ENCODE measurements around the gene KRTAP4-12. TPM values are rescaled to one million over a fixed set of nuclear protein-coding genes. Genes with fewer than 3 reads are reported as not detected.
"Not testable (repeated sequence)": the region's sequence is repeated elsewhere in the genome, so short reads cannot be mapped to it uniquely, and the experiment has no call there.

Gene KRTAP4-12
- total RNA-seq, 4 donors from 2014 or later = 6.1 to 54.5 (median 8.3) TPM; not detected in 1

DNA sequence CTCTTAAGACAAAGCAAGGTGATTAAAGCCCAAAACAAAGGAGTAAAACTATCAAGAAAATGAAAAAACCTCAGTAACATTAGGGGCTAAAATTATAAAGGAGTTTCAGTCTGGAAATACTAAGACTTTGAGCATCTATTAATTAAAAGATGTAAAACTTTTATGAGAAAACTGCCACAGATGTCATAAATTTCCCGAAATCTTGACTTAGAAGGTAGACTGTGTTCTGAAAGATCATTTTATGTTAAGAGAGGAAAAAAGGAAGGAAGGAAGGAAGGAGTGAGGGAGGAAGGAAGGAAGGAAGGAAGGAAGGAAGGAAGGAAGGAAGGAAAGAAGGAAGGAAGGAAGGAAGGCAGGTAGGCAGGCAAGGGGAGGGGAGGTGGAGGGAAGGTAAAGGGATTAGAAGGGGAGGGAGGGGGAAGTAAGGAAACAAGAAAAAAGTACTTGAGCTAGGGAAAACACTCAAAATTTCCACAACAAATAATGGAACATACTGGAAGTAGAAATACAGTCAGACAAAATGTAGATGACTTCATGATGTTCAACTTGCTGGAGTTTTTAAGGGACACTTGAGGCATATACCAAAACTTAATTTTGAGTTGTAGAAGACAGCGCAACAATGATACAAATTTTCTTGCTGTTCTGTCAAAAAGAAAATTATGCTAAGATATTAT lies 23.7 kb upstream of the KRTAP4-12 start:
- TF ChIP-seq POLR2AphosphoS5 (IDR thresholded peaks at IDR 0.05) (no peak), EP300 (IDR thresholded peaks at IDR 0.05) (no peak), POLR2A (IDR thresholded peaks at IDR 0.05) (no peak)
- TF ChIP-seq, protein P1, sequence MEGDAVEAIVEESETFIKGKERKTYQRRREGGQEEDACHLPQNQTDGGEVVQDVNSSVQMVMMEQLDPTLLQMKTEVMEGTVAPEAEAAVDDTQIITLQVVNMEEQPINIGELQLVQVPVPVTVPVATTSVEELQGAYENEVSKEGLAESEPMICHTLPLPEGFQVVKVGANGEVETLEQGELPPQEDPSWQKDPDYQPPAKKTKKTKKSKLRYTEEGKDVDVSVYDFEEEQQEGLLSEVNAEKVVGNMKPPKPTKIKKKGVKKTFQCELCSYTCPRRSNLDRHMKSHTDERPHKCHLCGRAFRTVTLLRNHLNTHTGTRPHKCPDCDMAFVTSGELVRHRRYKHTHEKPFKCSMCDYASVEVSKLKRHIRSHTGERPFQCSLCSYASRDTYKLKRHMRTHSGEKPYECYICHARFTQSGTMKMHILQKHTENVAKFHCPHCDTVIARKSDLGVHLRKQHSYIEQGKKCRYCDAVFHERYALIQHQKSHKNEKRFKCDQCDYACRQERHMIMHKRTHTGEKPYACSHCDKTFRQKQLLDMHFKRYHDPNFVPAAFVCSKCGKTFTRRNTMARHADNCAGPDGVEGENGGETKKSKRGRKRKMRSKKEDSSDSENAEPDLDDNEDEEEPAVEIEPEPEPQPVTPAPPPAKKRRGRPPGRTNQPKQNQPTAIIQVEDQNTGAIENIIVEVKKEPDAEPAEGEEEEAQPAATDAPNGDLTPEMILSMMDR (IDR thresholded peaks at IDR 0.05) = no peak
- Histone ChIP-seq H3K36me3 (no peaks in the 10 kb centered on the region), H3K9me3 (peaks cover 9% of the 10 kb centered on the region), H3K27ac (no peak overlapping the region), H3K27me3 (no peaks in the 10 kb centered on the region), H3K4me1 (no peaks in the 10 kb centered on the region), H3K4me3 (no peak overlapping the region)
- WGBS = 71% methylated on average over 2 of the region's 2 CpGs
- DNase-seq (ENCODE audit: low spot score in 2 of 2) = no peak

DNA sequence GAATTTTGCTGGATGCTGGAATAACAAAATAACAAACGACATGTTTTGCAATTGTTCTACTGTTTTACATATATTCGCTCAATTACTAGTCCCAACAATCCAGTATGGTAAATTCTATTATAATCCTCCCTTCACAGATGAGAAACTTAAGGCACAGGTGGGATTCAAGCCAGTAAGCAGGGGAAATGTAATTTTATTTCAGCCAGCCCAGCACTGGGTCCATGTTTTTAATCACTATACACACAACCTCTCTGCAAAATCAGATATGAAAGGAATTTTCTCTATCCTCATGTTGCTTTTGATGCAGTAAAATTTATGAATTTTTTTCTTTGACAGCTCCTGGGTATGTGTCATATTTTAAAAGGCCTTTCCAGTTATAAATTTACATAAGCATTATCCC lies 21.3 kb upstream of the KRTAP4-12 start:
- Histone ChIP-seq H3K4me1 (no peaks in the 10 kb centered on the region), H3K27ac (no peak overlapping the region), H3K27me3 (peaks cover under 1% of the 10 kb centered on the region), H3K9me3 (peaks cover 9% of the 10 kb centered on the region), H3K36me3 (no peaks in the 10 kb centered on the region), H3K4me3 (no peak overlapping the region)
- TF ChIP-seq EP300 (IDR thresholded peaks at IDR 0.05) (no peak), POLR2A (IDR thresholded peaks at IDR 0.05) (no peak), POLR2AphosphoS5 (IDR thresholded peaks at IDR 0.05) (no peak)
- TF ChIP-seq, protein P1 (IDR thresholded peaks at IDR 0.05) = no peak
- no peak for DNase-seq (ENCODE audit: low spot score in 2 of 2)
- WGBS = 84% methylated on average over 2 of the region's 2 CpGs

DNA sequence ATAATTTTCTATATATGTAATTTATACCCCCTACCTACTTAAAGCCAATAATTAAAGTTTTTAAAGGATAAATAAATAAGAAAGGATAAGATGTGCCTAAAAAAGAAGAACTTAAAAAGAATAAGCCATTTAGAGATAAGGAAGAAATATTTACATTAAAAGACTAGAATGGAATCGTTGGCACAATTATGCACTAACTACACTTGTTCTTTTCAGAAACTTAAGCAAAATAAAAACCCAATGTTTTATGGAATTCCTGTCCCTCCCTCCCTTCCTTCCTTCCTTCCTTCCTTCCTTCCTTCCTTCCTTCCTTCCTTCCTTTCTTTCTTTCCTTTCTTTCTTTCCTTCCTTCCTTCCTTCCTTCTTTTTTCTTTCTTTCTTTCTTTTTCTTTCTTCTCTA lies 20.9 kb upstream of the KRTAP4-12 start:
- no peak for DNase-seq (ENCODE audit: low spot score in 2 of 2)
- TF ChIP-seq, protein P1 (IDR thresholded peaks at IDR 0.05) = no peak
- TF ChIP-seq POLR2A (IDR thresholded peaks at IDR 0.05) (no peak), POLR2AphosphoS5 (IDR thresholded peaks at IDR 0.05) (no peak), EP300 (IDR thresholded peaks at IDR 0.05) (no peak)
- Histone ChIP-seq H3K4me1 (no peaks in the 10 kb centered on the region), H3K4me3 (no peak overlapping the region), H3K36me3 (no peaks in the 10 kb centered on the region), H3K9me3 (peaks cover 11% of the 10 kb centered on the region), H3K27ac (no peak overlapping the region), H3K27me3 (peaks cover 4% of the 10 kb centered on the region)
- WGBS = 91% methylated on average over 1 of the region's 1 CpG

DNA sequence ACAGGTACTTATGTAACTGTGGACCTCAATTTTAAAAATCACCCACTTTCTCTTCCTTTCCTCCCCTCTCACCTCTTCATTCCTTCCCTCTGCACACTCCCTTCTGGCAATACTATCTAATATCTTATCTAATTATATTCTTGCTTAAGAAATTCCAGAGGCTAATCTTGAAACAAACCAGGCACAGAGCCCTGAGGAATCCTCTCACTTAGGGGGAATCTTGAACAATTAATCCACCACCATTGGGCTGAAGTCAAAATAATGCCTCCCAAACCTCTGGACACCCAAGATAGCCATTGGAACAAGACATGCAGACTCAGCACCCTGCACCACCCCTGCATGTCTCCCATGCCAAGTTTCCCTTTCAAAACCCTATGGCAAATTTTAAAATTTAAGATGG lies 17.4 kb upstream of the KRTAP4-12 start:
- Histone ChIP-seq H3K27me3 (peaks cover 6% of the 10 kb centered on the region), H3K27ac (no peak overlapping the region), H3K9me3 (peaks cover 14% of the 10 kb centered on the region), H3K36me3 (no peaks in the 10 kb centered on the region), H3K4me1 (no peaks in the 10 kb centered on the region), H3K4me3 (no peak overlapping the region)
- DNase-seq (ENCODE audit: low spot score in 2 of 2) = no peak
- TF ChIP-seq POLR2A (IDR thresholded peaks at IDR 0.05) (no peak), POLR2AphosphoS5 (IDR thresholded peaks at IDR 0.05) (no peak), EP300 (IDR thresholded peaks at IDR 0.05) (no peak)
- TF ChIP-seq, protein P1 (IDR thresholded peaks at IDR 0.05) = no peak

DNA sequence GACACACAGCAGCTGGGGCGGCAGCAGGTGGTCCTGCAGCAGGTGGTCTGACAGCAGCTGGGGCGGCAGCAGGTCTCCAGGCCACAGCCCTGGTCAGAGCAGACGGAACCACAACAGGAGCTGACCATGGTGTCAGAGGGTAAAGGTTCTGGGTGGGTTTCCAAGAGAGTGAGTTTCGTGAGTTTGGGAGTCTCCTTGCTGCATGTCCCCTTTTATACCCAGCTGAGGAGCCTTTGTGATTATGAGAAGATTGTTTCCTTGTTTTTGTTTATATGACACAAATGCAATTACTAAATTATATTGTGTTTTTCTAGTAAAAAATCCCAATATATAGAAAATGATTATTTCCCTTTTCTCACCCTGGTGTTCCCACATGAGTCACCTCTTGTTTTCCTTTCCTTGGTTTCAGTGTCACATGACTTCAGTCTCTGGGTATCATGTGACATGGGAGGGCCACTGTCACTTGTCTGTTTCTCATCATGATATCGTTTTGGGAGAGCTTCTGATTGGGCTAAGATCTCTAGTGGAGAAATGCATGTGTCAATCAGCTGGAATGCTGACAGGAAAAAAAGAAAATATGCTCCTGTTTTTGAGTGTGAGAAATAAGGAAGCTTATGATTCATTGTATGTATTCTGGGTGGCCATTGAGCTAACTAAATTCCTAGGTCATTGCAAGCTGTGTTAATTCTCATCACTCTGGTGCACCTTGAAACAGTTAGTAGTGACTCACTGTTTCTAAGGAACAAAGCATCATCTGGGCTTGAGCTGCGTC lies 16.6 kb upstream of the KRTAP4-12 start, which contains the start of gene KRTAP4-6:
Gene KRTAP4-6 (minus strand): TSS at position 185 of the 772 bp plus-strand sequence. CDS start 57 bp downstream, at position 128.
- TF ChIP-seq, protein P1 (IDR thresholded peaks at IDR 0.05) = no peak
- TF ChIP-seq EP300 (IDR thresholded peaks at IDR 0.05) (no peak), POLR2A (IDR thresholded peaks at IDR 0.05) (no peak), POLR2AphosphoS5 (IDR thresholded peaks at IDR 0.05) (no peak)
- Histone ChIP-seq H3K27me3 (peaks cover 6% of the 10 kb centered on the region), H3K4me1 (no peaks in the 10 kb centered on the region), H3K27ac (no peak within 1 kb of the TSS), H3K36me3 (no peaks in the 10 kb centered on the region), H3K4me3 (no peak within 1 kb of the TSS), H3K9me3 (peaks cover 14% of the 10 kb centered on the region)
- DNase-seq (ENCODE audit: low spot score in 2 of 2) = no peak
- WGBS = 82% methylated on average over 6 of the region's 6 CpGs

DNA sequence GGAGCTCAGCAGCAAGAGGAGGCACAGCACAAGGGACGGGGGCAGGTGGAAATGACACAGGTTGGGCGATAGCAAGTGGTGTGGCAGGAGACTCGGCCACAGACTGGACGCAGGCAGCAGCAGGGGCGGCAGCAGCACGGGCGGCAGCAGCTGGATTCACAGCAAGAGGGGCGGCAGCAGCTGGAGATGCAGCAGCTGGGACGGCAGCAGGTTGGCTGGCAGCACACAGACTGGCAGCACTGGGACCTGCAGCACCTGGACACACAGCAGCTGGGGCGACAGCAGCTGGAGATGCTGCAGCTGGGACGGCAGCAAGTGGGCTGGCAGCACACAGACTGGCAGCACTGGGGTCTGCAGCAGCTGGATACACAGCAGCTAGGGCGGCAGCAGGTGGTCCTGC lies 15.9 kb upstream of the KRTAP4-12 start:
- 87% methylated on average over 11 of the region's 12 CpGs for WGBS
- not testable (repeated sequence) for DNase-seq (ENCODE audit: low spot score in 2 of 2); H3K36me3 ChIP-seq; H3K4me1 ChIP-seq; H3K27ac ChIP-seq; H3K4me3 ChIP-seq; H3K27me3 ChIP-seq
- H3K9me3 ChIP-seq = peaks cover 14% of the 10 kb centered on the region

Data from suprapubic skin (tissue), 4 donors.